ENCODE results near the gene SIX3. TPM values are rescaled to one million over a fixed set of nuclear protein-coding genes. Genes with fewer than 3 reads are reported as not detected.

The SIX3 gene
- total and polyA plus RNA-seq, 2 of the 4 experiments (the other 2 are of a cell fraction), result not detected

DNA sequence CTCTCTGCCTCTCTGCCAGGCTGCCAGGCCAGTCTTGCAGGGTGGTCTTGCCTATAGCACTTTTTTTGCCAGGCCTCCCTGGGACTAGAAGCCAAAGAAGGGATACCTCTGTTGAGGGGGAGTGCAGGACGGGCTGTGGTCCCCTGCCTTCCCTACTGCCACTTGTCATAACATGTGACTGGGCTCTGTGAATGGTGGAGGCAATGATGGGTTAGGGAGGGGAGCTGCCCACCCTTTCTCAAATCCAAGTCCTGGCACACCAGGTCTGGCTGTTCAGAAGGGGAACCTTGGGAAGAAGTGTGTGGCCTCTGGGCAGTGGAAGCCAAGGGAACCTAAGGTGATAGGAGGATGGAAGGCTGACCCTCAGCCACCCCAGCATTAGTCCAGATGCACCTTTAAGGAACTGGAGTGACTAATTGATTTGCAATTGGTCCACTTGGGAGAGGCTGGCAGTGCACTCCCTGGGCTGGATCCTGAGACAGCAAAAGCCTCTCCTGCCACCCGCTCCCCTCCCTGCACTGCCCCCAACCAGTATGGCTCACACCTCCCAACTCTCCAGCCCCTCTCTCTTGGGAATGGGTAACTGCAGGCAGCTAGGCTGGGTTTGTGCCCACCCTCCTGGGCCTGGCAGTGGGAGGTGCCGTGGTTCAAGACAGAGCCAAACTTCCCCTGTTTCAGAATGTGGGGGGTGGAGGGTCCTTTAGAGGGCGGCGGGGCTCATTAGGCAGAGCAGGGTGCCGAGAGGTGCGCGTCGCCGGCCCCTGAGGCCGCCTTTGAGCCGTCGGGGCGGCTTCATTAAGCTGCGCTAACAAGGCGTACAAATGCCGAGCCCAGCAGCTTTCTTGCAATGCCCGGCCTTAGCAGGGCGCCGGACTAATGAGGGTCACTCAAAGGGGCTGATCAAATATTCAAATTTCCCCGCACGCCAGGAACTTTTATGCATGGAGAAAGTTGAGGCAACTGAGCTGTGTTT, 4.5 kb upstream of the SIX3 start:
- Histone ChIP-seq H2BK120ac (ENCODE audit: low read depth, low read length) (no peak overlapping the region), H3K18ac (ENCODE audit: low read depth, low read length) (no peak overlapping the region), H2AK5ac (ENCODE audit: low read depth, low read length) (no peak overlapping the region), H2AFZ (replicated peaks; ENCODE audit: low read length, poor library complexity) (no peak overlapping the region), H3K36me3 (ENCODE audit: control insufficient read depth, insufficient read depth, low read length) (no peaks in the 10 kb centered on the region), H3K4me3 (ENCODE audit: insufficient read depth, low read depth, low read length) (no peak overlapping the region), H3K9me1 (ENCODE audit: insufficient read depth, low read length) (no peaks in the 10 kb centered on the region), H4K20me1 (ENCODE audit: insufficient read depth, low read length) (no peaks in the 10 kb centered on the region), H3K27ac (ENCODE audit: insufficient read depth, low read length) (no peak overlapping the region), H3K4me2 (ENCODE audit: low read depth, low read length) (no peak overlapping the region), H3K27me3 (ENCODE audit: control insufficient read depth, insufficient read depth, low read length) (peaks cover 97% of the 10 kb centered on the region), H2AK9ac (replicated peaks; ENCODE audit: low read depth, low read length, poor library complexity) (no peak overlapping the region), H2BK5ac (ENCODE audit: low read depth, low read length, poor library complexity, severe bottlenecking) (no peak overlapping the region), H3K4me1 (ENCODE audit: control insufficient read depth, insufficient read depth, low read length) (no peaks in the 10 kb centered on the region; the same call in 1 of the 2 replicates), H3K14ac (replicated peaks; ENCODE audit: low read depth, low read length) (no peak overlapping the region), H4K8ac (ENCODE audit: low read depth in 2 of 2, low read length in 2 of 2) (no peak overlapping the region), H2BK15ac (ENCODE audit: low read depth, low read length) (no peak overlapping the region), H3K9me3 (ENCODE audit: control insufficient read depth, insufficient read depth, low read length) (no peaks in the 10 kb centered on the region; the same call in 1 of the 2 replicates), H3K23ac (ENCODE audit: low read depth, low read length) (no peak overlapping the region), H4K5ac (ENCODE audit: low read depth, low read length) (no peak overlapping the region), H3K56ac (ENCODE audit: extremely low read depth, insufficient read depth, low read length) (no peak overlapping the region), H2BK20ac (ENCODE audit: low read depth, low read length) (no peak overlapping the region), H3K4ac (ENCODE audit: low read depth, low read length) (no peak overlapping the region), H3K79me1 (ENCODE audit: low read depth in 1 of 2, low read length in 2 of 2) (no peaks in the 10 kb centered on the region), H4K91ac (ENCODE audit: insufficient read depth, low read depth, low read length) (no peak overlapping the region), H3K9ac (ENCODE audit: low read depth, low read length) (no peak overlapping the region)
- no peak for DNase-seq
- ChIA-PET CTCF (no interaction called here), POLR2A (ENCODE audit: unreplicated experiment) (no interaction called here)
- ATAC-seq (ENCODE audit: low read depth), result no peak
- dilution Hi-C loops (cut with HindIII; ENCODE audit: low sequenced_read_pairs, unreplicated experiment), result no loop called here
- intact Hi-C loops (cut with micrococcal nuclease), result no loop called here
- in situ Hi-C loops (cut with MboI; ENCODE audit: low sequenced_read_pairs), result no loop called here
- no TSS peak for BruUV-seq (replicated peaks)
- 12% methylated on average over 11 of the region's 22 CpGs; no CpG with 5 or more reads in 1 of the 2 experiments for WGBS, 2 experiments (ENCODE audit: extremely low coverage in 2 of 2, insufficient read length in 1 of 2)
- TF ChIP-seq CHD1 (IDR thresholded peaks at IDR 0.05; ENCODE audit: low read depth, low read length), result no peak
- no peak for TF ChIP-seq ELK1 (IDR thresholded peaks at IDR 0.05; ENCODE audit: borderline replicate concordance, low read depth, low read length)
- TF ChIP-seq, protein P1, sequence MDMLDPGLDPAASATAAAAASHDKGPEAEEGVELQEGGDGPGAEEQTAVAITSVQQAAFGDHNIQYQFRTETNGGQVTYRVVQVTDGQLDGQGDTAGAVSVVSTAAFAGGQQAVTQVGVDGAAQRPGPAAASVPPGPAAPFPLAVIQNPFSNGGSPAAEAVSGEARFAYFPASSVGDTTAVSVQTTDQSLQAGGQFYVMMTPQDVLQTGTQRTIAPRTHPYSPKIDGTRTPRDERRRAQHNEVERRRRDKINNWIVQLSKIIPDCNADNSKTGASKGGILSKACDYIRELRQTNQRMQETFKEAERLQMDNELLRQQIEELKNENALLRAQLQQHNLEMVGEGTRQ (IDR thresholded peaks at IDR 0.05; ENCODE audit: low read depth, low read length), result no peak
- no peak for TF ChIP-seq RCOR1 (IDR thresholded peaks at IDR 0.05; ENCODE audit: insufficient replicate concordance, low read length)
- no peak for TF ChIP-seq MXI1 (IDR thresholded peaks at IDR 0.05; ENCODE audit: borderline replicate concordance, low read depth, low read length)
- no peak for TF ChIP-seq CEBPB (IDR thresholded peaks at IDR 0.05; ENCODE audit: low read depth, low read length)
- TF ChIP-seq RAD21 (IDR thresholded peaks at IDR 0.05; ENCODE audit: low read length), result no peak
- no peak for TF ChIP-seq SMC3 (IDR thresholded peaks at IDR 0.05; ENCODE audit: low read depth, low read length)
- TF ChIP-seq NFE2L2 (IDR thresholded peaks at IDR 0.05; ENCODE audit: low read depth, low read length), result no peak
- TF ChIP-seq POLR2A (IDR thresholded peaks at IDR 0.05; ENCODE audit: low read depth, low read length), result no peak
- no peak for TF ChIP-seq RFX5 (IDR thresholded peaks at IDR 0.05; ENCODE audit: low read depth, low read length)
- no peak for TF ChIP-seq BHLHE40 (IDR thresholded peaks at IDR 0.05; ENCODE audit: low read depth, low read length)
- TF ChIP-seq FOS (IDR thresholded peaks at IDR 0.05; ENCODE audit: low read depth, low read length), result no peak
- TF ChIP-seq MAZ (IDR thresholded peaks at IDR 0.05; ENCODE audit: borderline replicate concordance, low read depth, low read length), result no peak
